OCI-LY1 (cell line): ENCODE results near the gene AQR.

Experiments
- H2AFZ ChIP-seq: fragments of 200-600 bp; sonication (generic), shearing (Covaris generic); 2 replicates; pipeline ENCODE4 v1.6.0; 2014; ENCODE audit warnings: antibody characterized with exemption, mild to moderate bottlenecking, low read length
- H3F3A ChIP-seq: fragments of 200-600 bp; sonication (generic), shearing (Covaris generic); 2 replicates; pipeline ENCODE4 v1.6.0; 2014; ENCODE audit warnings: mild to moderate bottlenecking, antibody characterized with exemption, low read length, moderate library complexity; ENCODE audit not compliant: insufficient read depth
- H3K27ac ChIP-seq: fragments of 200-600 bp; sonication (generic); 2 replicates; pipeline ENCODE4 v1.5.1; 2014; ENCODE audit warnings: low read length, mixed run types, mild to moderate bottlenecking, low read depth; ENCODE audit not compliant: poor library complexity, severe bottlenecking
- H3K27me3 ChIP-seq: fragments of 200-600 bp; sonication (generic); 2 replicates; pipeline ENCODE4 v1.6.0; 2014; ENCODE audit warnings: antibody characterized with exemption, mild to moderate bottlenecking, low read length, moderate library complexity; ENCODE audit not compliant: insufficient read depth
- H3K36me3 ChIP-seq: fragments of 200-600 bp; sonication (generic); 2 replicates; pipeline ENCODE4 v1.6.1; 2014; ENCODE audit warnings: mild to moderate bottlenecking, antibody characterized with exemption, low read length, moderate library complexity, mixed read lengths; ENCODE audit not compliant: insufficient read depth
- H3K4me1 ChIP-seq: fragments of 200-600 bp; sonication (generic); 2 replicates; pipeline ENCODE4 v1.5.1; 2014; ENCODE audit warnings: mild to moderate bottlenecking, low read length, moderate library complexity; ENCODE audit not compliant: insufficient read depth, severe bottlenecking
- H3K4me2 ChIP-seq: fragments of 200-600 bp; sonication (generic), shearing (Covaris generic); 2 replicates; pipeline ENCODE4 v1.6.1; 2014; ENCODE audit warnings: low read length
- H3K4me3 ChIP-seq: fragments of 200-600 bp; sonication (generic); 2 replicates; pipeline ENCODE4 v1.5.1; 2014; ENCODE audit warnings: low read length, low read depth, mild to moderate bottlenecking, mixed read lengths; ENCODE audit not compliant: poor library complexity, severe bottlenecking
- H3K79me2 ChIP-seq: fragments of 200-600 bp; shearing (Covaris generic); 2 replicates; pipeline ENCODE4 v1.6.1; 2016; ENCODE audit warnings: mixed run types, low read length, mixed read lengths; ENCODE audit not compliant: insufficient read depth
- H3K9ac ChIP-seq: fragments of 200-600 bp; sonication (generic), shearing (Covaris generic); 2 replicates; pipeline ENCODE4 v1.6.1; 2014; ENCODE audit warnings: mild to moderate bottlenecking, low read length, mixed read lengths
- H3K9me2 ChIP-seq: fragments of 200-600 bp; sonication (generic), shearing (Covaris generic); 2 replicates; pipeline ENCODE4 v1.6.1; 2014; ENCODE audit warnings: low read depth, mild to moderate bottlenecking, low read length, mixed read lengths
- H3K9me3 ChIP-seq: fragments of 200-600 bp; shearing (Covaris generic); 2 replicates; pipeline ENCODE4 v1.6.1; 2014; ENCODE audit warnings: low read length, mixed read lengths
- H4K20me1 ChIP-seq: fragments of 200-600 bp; sonication (generic), shearing (Covaris generic); 2 replicates; pipeline ENCODE4 v1.6.0; 2016; ENCODE audit warnings: mild to moderate bottlenecking, low read length; ENCODE audit not compliant: insufficient read depth
- EZH2 ChIP-seq: fragments of 200-600 bp; sonication (generic), shearing (Covaris generic); IDR thresholded peaks from 2 replicates; pipeline ENCODE4 v1.8.0; 2017; ENCODE audit warnings: borderline replicate concordance, mixed run types, mild to moderate bottlenecking, antibody characterized with exemption, low read length, moderate library complexity, mixed read lengths
- TF ChIP-seq, protein P1 (sequence below): fragments of 200-600 bp; sonication (generic), shearing (Covaris generic); IDR thresholded peaks from 2 replicates; pipeline ENCODE4 v1.5.1; 2017; ENCODE audit warnings: mild to moderate bottlenecking, antibody characterized with exemption, low read length, moderate library complexity, mixed read lengths

AQR gene

GRCh38 chr15:34953851-34954250 lies 15.7 kb downstream of the AQR start:
- Histone ChIP-seq H3K36me3 (peaks cover 49% of the 10 kb centered on the region), H3K4me3 (no peak overlapping the region), H4K20me1 (no peaks in the 10 kb centered on the region), H3K4me1 (peaks cover 14% of the 10 kb centered on the region), H3K27ac (peak overlapping the region; percentile 54), H2AFZ (no peak overlapping the region), H3K9me2 (no peaks in the 10 kb centered on the region), H3K9ac (no peak overlapping the region), H3F3A (no peaks in the 10 kb centered on the region), H3K9me3 (no peaks in the 10 kb centered on the region), H3K4me2 (no peak overlapping the region), H3K27me3 (no peaks in the 10 kb centered on the region), H3K79me2 (no peaks in the 10 kb centered on the region)
- TF ChIP-seq, protein P1, sequence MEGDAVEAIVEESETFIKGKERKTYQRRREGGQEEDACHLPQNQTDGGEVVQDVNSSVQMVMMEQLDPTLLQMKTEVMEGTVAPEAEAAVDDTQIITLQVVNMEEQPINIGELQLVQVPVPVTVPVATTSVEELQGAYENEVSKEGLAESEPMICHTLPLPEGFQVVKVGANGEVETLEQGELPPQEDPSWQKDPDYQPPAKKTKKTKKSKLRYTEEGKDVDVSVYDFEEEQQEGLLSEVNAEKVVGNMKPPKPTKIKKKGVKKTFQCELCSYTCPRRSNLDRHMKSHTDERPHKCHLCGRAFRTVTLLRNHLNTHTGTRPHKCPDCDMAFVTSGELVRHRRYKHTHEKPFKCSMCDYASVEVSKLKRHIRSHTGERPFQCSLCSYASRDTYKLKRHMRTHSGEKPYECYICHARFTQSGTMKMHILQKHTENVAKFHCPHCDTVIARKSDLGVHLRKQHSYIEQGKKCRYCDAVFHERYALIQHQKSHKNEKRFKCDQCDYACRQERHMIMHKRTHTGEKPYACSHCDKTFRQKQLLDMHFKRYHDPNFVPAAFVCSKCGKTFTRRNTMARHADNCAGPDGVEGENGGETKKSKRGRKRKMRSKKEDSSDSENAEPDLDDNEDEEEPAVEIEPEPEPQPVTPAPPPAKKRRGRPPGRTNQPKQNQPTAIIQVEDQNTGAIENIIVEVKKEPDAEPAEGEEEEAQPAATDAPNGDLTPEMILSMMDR: no peak
- no peak for TF ChIP-seq EZH2

DNA sequence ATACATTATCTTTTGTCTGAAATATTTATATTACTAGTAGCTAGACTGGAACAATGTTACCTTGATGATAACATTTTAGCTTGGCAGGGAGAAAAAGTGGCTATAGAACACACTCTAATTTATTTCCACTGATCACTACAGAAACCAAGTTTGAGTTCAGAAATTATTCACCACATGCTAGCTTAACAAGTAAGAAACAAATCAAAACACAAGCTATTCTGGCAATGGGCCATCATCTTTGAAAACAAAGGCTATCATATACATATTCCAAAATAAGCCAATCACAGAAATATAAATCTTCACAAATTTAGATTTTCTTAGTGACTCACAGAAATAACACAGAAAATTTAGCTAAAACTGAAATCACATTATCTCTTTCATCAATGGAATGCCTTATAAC lies 17.1 kb downstream of the AQR start:
- Histone ChIP-seq H3K36me3 (peaks cover 51% of the 10 kb centered on the region), H4K20me1 (no peaks in the 10 kb centered on the region), H2AFZ (no peak overlapping the region), H3K9ac (no peak overlapping the region), H3K9me3 (no peaks in the 10 kb centered on the region), H3K4me3 (no peak overlapping the region), H3K4me2 (no peak overlapping the region), H3K4me1 (peaks cover 14% of the 10 kb centered on the region), H3K27ac (no peak overlapping the region), H3F3A (no peaks in the 10 kb centered on the region), H3K79me2 (no peaks in the 10 kb centered on the region), H3K9me2 (no peaks in the 10 kb centered on the region), H3K27me3 (no peaks in the 10 kb centered on the region)
- TF ChIP-seq EZH2: no peak
- TF ChIP-seq, protein P1: no peak

- no peak for TF ChIP-seq EZH2
- TF ChIP-seq, protein P1: no peak
- no peaks in the 10 kb centered on the region for H3K9me3 ChIP-seq
- no peaks in the 10 kb centered on the region for H3K27me3 ChIP-seq
- peaks cover 51% of the 10 kb centered on the region for H3K36me3 ChIP-seq
- H3F3A ChIP-seq: no peaks in the 10 kb centered on the region
- no peak overlapping the region for H3K9ac ChIP-seq
- H2AFZ ChIP-seq: no peak overlapping the region
- H3K9me2 ChIP-seq: no peaks in the 10 kb centered on the region
- H3K4me3 ChIP-seq: no peak overlapping the region
- peaks cover 14% of the 10 kb centered on the region for H3K4me1 ChIP-seq
- H3K27ac ChIP-seq: no peak overlapping the region
- no peaks in the 10 kb centered on the region for H3K79me2 ChIP-seq
- H4K20me1 ChIP-seq: no peaks in the 10 kb centered on the region
- no peak overlapping the region for H3K4me2 ChIP-seq
These were observed 17.5 kb downstream of the AQR start for GRCh38 chr15:34951993-34952392.
